NB4 (cell line): ENCODE data around the gene TECTB.

ENCODE experiments used
- DNase-seq: peaks from one replicate; pipeline ENCODE4 v3.0.0; 2010; ENCODE audit warnings: low read depth
- H3K4me3 ChIP-seq: one replicate; pipeline ENCODE4 v1.5.1; 2011; ENCODE audit warnings: mild to moderate bottlenecking, low read depth, low read length, moderate library complexity
- CTCF ChIP-seq: IDR thresholded peaks from one replicate; pipeline ENCODE4 v1.5.1; 2012; ENCODE audit warnings: low read depth, low read length
- MYC ChIP-seq: IDR thresholded peaks from 2 replicates; pipeline ENCODE4 v1.6.1; 2011; ENCODE audit warnings: low read depth, low read length
- POLR2A ChIP-seq: IDR thresholded peaks from 2 replicates; pipeline ENCODE4 v1.6.1; 2011; ENCODE audit warnings: mild to moderate bottlenecking; ENCODE audit not compliant: insufficient read length; ENCODE audit errors: extremely low read depth
- TF ChIP-seq, protein P1 (sequence below): IDR thresholded peaks from 2 replicates; pipeline ENCODE4 v1.6.1; 2011; ENCODE audit warnings: low read depth, low read length

The TECTB gene

DNA sequence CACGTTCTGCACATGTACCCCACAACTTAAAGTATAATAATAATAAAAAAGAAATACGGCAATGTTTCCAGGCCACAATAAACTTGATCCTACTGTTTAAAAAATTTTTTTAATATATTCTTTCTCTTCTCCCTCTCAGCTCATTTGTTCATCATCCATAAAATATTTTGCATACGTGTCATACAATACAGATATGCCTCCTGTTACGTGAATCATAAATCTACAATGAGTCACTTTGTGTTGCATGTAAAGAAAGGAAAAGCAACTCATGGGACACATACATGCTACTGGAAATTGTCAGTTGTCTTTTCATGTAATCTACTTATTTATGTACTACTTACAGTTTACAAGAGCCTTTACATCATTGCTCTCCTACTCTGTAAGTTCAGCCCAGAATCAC lies 1.1 kb upstream of the TECTB start:
- H3K4me3 ChIP-seq, result no peak overlapping the region
- no peak for DNase-seq
- TF ChIP-seq, protein P1, sequence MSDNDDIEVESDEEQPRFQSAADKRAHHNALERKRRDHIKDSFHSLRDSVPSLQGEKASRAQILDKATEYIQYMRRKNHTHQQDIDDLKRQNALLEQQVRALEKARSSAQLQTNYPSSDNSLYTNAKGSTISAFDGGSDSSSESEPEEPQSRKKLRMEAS, result no peak
- no peak for TF ChIP-seq POLR2A
- TF ChIP-seq CTCF, result no peak
- TF ChIP-seq MYC, result no peak

DNA sequence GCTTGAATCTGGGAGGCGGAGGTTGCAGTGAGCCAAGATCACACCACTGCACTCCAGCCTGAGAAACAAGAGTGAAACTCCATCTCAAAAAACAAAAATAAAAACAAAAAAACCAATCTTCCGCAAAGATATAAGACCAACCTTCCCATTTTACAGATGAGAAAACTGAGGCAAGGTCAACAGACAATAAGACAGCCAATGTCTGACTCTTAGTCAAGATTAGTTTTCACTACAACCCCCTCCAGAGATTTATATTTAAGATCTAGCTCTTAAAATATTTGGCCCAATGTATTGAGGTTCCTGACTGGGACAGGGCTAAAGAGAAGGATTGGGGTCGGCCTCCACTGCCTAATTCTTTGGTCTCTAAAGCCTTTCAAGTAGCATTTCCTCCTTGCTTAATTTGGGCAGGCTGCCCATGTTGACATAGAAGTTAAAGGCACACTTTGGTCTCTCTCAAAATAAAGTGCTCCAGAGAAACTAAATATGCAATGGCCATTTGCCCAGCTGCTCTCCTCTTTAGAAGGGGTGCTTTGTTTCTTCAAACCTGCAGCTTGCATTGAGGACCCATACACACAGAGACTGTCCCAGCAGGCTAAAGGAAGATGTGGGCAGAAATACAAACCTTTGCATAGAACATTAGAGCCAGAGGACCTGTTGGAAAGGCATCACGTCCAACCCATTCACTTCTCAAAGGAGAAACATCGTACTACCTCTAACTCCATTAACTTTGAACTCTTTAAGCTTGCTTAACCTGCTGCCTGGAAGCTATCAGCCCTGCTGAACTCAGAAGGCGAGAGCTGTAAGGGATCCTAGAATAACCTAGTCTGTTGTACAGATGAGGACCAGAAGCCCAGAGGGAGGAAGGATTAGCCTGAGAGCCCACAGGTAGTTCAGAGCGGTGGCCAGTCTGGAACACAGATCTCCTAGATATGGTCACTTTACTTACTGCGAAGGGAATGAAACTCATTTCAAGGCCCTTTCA lies 3.9 kb downstream of the TECTB start:
- H3K4me3 ChIP-seq, result no peak overlapping the region
- DNase-seq, result no peak
- TF ChIP-seq, protein P1, result no peak
- TF ChIP-seq MYC (no peak), POLR2A (no peak), CTCF (no peak)

GRCh38 chr10:112287844-112288243 lies 4.6 kb downstream of the TECTB start:
- TF ChIP-seq POLR2A, result no peak
- TF ChIP-seq, protein P1, result no peak
- no peak for TF ChIP-seq MYC
- H3K4me3 ChIP-seq, result no peak overlapping the region
- no peak for DNase-seq

GRCh38 chr10:112288486-112288885 lies 5.3 kb downstream of the TECTB start:
- TF ChIP-seq, protein P1, result no peak
- TF ChIP-seq CTCF, result no peak
- TF ChIP-seq MYC, result no peak
- TF ChIP-seq POLR2A, result no peak
- no peak for DNase-seq

DNA sequence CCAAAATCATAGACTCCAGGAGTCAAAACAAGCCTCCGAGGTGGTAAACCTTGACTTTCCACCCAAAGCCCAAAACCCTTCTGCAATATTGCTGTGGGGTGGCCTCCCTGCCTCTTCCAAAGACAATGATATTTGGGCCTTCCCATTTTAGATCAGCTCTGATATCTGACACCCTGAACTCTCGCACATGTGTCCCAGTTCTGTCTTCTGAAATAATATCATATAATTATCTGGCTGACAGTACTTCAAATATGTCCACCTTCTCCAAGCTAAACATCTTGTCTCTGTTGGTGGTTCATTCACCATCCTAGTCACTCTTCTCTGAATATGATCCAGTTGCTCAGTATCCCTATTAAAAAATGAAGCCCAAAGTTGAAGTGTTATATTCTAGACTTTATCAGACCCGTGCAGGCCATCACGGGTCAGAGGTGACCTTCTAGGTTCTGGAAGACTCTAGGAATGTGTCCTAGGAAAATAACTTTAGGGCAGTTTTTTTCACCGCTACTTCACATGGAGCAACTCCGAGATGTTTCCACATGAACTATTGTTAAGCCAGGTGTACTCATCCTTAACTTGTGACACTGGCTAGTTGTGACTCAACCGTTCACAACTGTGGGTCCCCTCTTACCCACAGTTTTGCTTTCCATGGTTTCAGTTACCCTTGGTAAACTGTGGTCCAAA lies 6.3 kb downstream of the TECTB start:
- H3K4me3 ChIP-seq, result no peak overlapping the region
- TF ChIP-seq MYC (no peak), CTCF (no peak), POLR2A (no peak)
- TF ChIP-seq, protein P1, result no peak
- DNase-seq, result no peak

More at GRCh38 chr10:112288486-112288885, 5.3 kb downstream of the TECTB start:
- no peak overlapping the region for H3K4me3 ChIP-seq

- TF ChIP-seq POLR2A, result no peak
- TF ChIP-seq, protein P1, result no peak
- no peak for TF ChIP-seq CTCF
- no peak for TF ChIP-seq MYC
- no peak for DNase-seq
These were observed 6.8 kb downstream of the TECTB start for GRCh38 chr10:112290054-112290373.

More at GRCh38 chr10:112290054-112290373, 6.8 kb downstream of the TECTB start:
- H3K4me3 ChIP-seq, result no peak overlapping the region
